Measurements from ENCODE around the gene SH3RF3. TPM values are rescaled to one million over a fixed set of nuclear protein-coding genes. Genes with fewer than 3 reads are reported as not detected.
A peak's percentile ranks its signal among the peaks of the same experiment; 100 is the strongest.

SH3RF3 gene
- polyA plus RNA-seq (2013, experiment 1 of 4): 0.94 TPM
- polyA plus RNA-seq (2013, experiment 2 of 4): 1.2 TPM
- polyA plus RNA-seq (2013, experiment 3 of 4): 0.91 TPM
- 1.3 TPM for polyA plus RNA-seq (2013, experiment 4 of 4)

GRCh38 chr2:109128616-109129355 is at the start of gene SH3RF3:
SH3RF3 (plus strand) TSS chr2:109129205.
- Histone ChIP-seq H3K4me3 (ENCODE audit: insufficient read depth, low read depth, low read length) (peak within 1 kb of the TSS; percentile 42), H3K4me1 (ENCODE audit: control insufficient read depth, insufficient read depth, low read length) (peaks cover 4% of the 10 kb centered on the region), H3K9me3 (ENCODE audit: control insufficient read depth, low read length) (no peaks in the 10 kb centered on the region), H3K27ac (ENCODE audit: insufficient read depth, low read depth, low read length, poor library complexity, severe bottlenecking) (no peak within 1 kb of the TSS), H3K27me3 (ENCODE audit: control insufficient read depth, insufficient read depth, low read length, poor library complexity, severe bottlenecking) (peaks cover 56% of the 10 kb centered on the region), H3K36me3 (ENCODE audit: control insufficient read depth, insufficient read depth, low read length) (no peaks in the 10 kb centered on the region)
- WGBS, 2 experiments: 1% methylated on average over 85 of the region's 85 CpGs

DNA sequence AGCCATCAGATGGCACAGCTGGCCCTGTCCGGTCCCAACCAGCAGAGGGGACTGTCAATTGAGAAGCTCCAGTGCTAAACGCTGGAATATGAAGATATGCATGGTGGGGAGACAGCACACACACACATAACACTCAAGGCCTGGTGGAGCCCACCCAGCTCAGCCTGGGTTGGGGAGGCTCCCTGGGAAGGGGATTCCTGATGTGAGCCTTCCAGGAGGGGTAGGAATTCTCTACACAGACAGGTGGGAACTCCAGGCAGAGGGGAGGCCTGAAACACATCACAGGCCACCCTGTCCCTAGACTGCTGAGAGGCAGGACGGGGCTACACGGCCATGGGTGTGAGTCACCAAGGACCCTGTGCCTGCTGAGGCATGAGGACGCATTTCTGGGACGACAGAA is 49.4 kb upstream of the SH3RF3 start:
- H3K27ac ChIP-seq (ENCODE audit: insufficient read depth, low read depth, low read length, poor library complexity, severe bottlenecking): no peak overlapping the region
- no peaks in the 10 kb centered on the region for H3K4me1 ChIP-seq (ENCODE audit: control insufficient read depth, insufficient read depth, low read length)
- 74 to 77% methylated on average over 5 to 6 of the region's 6 CpGs for WGBS, 2 experiments
- no peak overlapping the region for H3K4me3 ChIP-seq (ENCODE audit: insufficient read depth, low read depth, low read length)
- H3K36me3 ChIP-seq (ENCODE audit: control insufficient read depth, insufficient read depth, low read length): no peaks in the 10 kb centered on the region
- no peaks in the 10 kb centered on the region for H3K27me3 ChIP-seq (ENCODE audit: control insufficient read depth, insufficient read depth, low read length, poor library complexity, severe bottlenecking)
- H3K9me3 ChIP-seq (ENCODE audit: control insufficient read depth, low read length): peaks cover 4% of the 10 kb centered on the region

DNA sequence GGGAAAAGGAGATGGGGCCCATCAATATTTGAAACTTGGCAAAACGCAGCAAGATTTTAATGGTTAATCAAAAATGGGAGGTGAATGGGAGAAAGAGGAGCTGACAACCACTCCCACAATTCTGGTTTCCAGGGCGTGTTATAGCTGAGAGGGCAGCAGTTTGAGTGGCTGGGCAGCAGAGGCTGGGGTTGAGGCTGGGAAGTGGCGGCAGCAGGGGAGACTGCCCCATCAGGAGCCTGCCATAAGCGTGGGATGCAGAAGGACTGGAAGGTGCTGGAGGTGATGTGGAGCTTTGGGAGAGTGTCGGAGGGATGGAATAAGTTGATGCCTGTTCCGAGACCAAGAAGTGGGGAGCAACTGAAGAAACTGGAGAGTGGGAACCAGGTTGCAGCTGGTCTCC is 48.9 kb upstream of the SH3RF3 start:
- no peak overlapping the region for H3K27ac ChIP-seq (ENCODE audit: insufficient read depth, low read depth, low read length, poor library complexity, severe bottlenecking)
- 87 to 88% methylated on average over 6 of the region's 6 CpGs for WGBS, 2 experiments
- H3K4me1 ChIP-seq (ENCODE audit: control insufficient read depth, insufficient read depth, low read length): no peaks in the 10 kb centered on the region
- no peak overlapping the region for H3K4me3 ChIP-seq (ENCODE audit: insufficient read depth, low read depth, low read length)
- H3K36me3 ChIP-seq (ENCODE audit: control insufficient read depth, insufficient read depth, low read length): no peaks in the 10 kb centered on the region
- H3K27me3 ChIP-seq (ENCODE audit: control insufficient read depth, insufficient read depth, low read length, poor library complexity, severe bottlenecking): no peaks in the 10 kb centered on the region
- peaks cover 4% of the 10 kb centered on the region for H3K9me3 ChIP-seq (ENCODE audit: control insufficient read depth, low read length)

- WGBS, 2 experiments: 92 to 93% methylated on average over 3 of the region's 3 CpGs
- H3K36me3 ChIP-seq (ENCODE audit: control insufficient read depth, insufficient read depth, low read length): no peaks in the 10 kb centered on the region
- H3K27ac ChIP-seq (ENCODE audit: insufficient read depth, low read depth, low read length, poor library complexity, severe bottlenecking): no peak overlapping the region
- H3K9me3 ChIP-seq (ENCODE audit: control insufficient read depth, low read length): peaks cover 4% of the 10 kb centered on the region
- H3K27me3 ChIP-seq (ENCODE audit: control insufficient read depth, insufficient read depth, low read length, poor library complexity, severe bottlenecking): no peaks in the 10 kb centered on the region
- H3K4me3 ChIP-seq (ENCODE audit: insufficient read depth, low read depth, low read length): no peak overlapping the region
- no peaks in the 10 kb centered on the region for H3K4me1 ChIP-seq (ENCODE audit: control insufficient read depth, insufficient read depth, low read length)
Observed at GRCh38 chr2:109080757-109081156, 48.2 kb upstream of the SH3RF3 start.

DNA sequence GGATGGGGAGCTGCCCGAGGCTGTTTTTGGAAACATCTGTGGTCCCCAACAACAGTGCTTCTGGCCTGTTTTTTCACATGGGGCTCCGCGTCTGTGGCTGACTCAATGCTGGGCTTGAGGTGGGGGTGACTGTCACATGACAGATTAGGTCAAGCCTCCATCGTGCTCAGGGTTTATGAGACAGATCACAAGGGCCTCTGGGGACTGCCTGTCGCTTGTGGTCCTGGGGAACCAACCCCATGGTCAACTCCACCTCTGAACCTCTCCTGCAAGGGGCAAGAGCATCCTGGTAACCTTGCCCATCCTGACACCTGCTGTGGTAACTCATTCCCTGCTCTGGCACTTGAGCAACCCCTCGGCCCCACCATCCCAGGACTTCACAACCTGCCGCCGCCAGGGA is 47.6 kb upstream of the SH3RF3 start:
- no peaks in the 10 kb centered on the region for H3K4me1 ChIP-seq (ENCODE audit: control insufficient read depth, insufficient read depth, low read length)
- WGBS, 2 experiments: 88% methylated on average over 8 of the region's 8 CpGs
- H3K27me3 ChIP-seq (ENCODE audit: control insufficient read depth, insufficient read depth, low read length, poor library complexity, severe bottlenecking): no peaks in the 10 kb centered on the region
- H3K27ac ChIP-seq (ENCODE audit: insufficient read depth, low read depth, low read length, poor library complexity, severe bottlenecking): no peak overlapping the region
- H3K36me3 ChIP-seq (ENCODE audit: control insufficient read depth, insufficient read depth, low read length): no peaks in the 10 kb centered on the region
- H3K4me3 ChIP-seq (ENCODE audit: insufficient read depth, low read depth, low read length): no peak overlapping the region
- peaks cover 4% of the 10 kb centered on the region for H3K9me3 ChIP-seq (ENCODE audit: control insufficient read depth, low read length)

GRCh38 chr2:109083771-109084170 is 45.2 kb upstream of the SH3RF3 start:
- H3K9me3 ChIP-seq (ENCODE audit: control insufficient read depth, low read length): peaks cover 2% of the 10 kb centered on the region
- no peaks in the 10 kb centered on the region for H3K27me3 ChIP-seq (ENCODE audit: control insufficient read depth, insufficient read depth, low read length, poor library complexity, severe bottlenecking)
- WGBS, 2 experiments: 91% methylated on average over 4 of the region's 4 CpGs
- H3K4me3 ChIP-seq (ENCODE audit: insufficient read depth, low read depth, low read length): no peak overlapping the region
- H3K36me3 ChIP-seq (ENCODE audit: control insufficient read depth, insufficient read depth, low read length): no peaks in the 10 kb centered on the region
- H3K27ac ChIP-seq (ENCODE audit: insufficient read depth, low read depth, low read length, poor library complexity, severe bottlenecking): no peak overlapping the region
- H3K4me1 ChIP-seq (ENCODE audit: control insufficient read depth, insufficient read depth, low read length): no peaks in the 10 kb centered on the region

- 93 to 94% methylated on average over 3 of the region's 3 CpGs for WGBS, 2 experiments
- Histone ChIP-seq H3K27me3 (ENCODE audit: control insufficient read depth, insufficient read depth, low read length, poor library complexity, severe bottlenecking) (no peaks in the 10 kb centered on the region), H3K9me3 (ENCODE audit: control insufficient read depth, low read length) (peaks cover 2% of the 10 kb centered on the region), H3K27ac (ENCODE audit: insufficient read depth, low read depth, low read length, poor library complexity, severe bottlenecking) (no peak overlapping the region), H3K4me1 (ENCODE audit: control insufficient read depth, insufficient read depth, low read length) (no peaks in the 10 kb centered on the region), H3K4me3 (ENCODE audit: insufficient read depth, low read depth, low read length) (no peak overlapping the region), H3K36me3 (ENCODE audit: control insufficient read depth, insufficient read depth, low read length) (no peaks in the 10 kb centered on the region)
Observed at GRCh38 chr2:109084341-109084740, 44.7 kb upstream of the SH3RF3 start.

- no peak overlapping the region for H3K4me3 ChIP-seq (ENCODE audit: insufficient read depth, low read depth, low read length)
- peaks cover 2% of the 10 kb centered on the region for H3K9me3 ChIP-seq (ENCODE audit: control insufficient read depth, low read length)
- 92 to 94% methylated on average over 11 of the region's 11 CpGs for WGBS, 2 experiments
- no peak overlapping the region for H3K27ac ChIP-seq (ENCODE audit: insufficient read depth, low read depth, low read length, poor library complexity, severe bottlenecking)
- H3K4me1 ChIP-seq (ENCODE audit: control insufficient read depth, insufficient read depth, low read length): no peaks in the 10 kb centered on the region
- no peaks in the 10 kb centered on the region for H3K36me3 ChIP-seq (ENCODE audit: control insufficient read depth, insufficient read depth, low read length)
- H3K27me3 ChIP-seq (ENCODE audit: control insufficient read depth, insufficient read depth, low read length, poor library complexity, severe bottlenecking): no peaks in the 10 kb centered on the region
Observed at GRCh38 chr2:109085912-109086742, 42.9 kb upstream of the SH3RF3 start.

DNA sequence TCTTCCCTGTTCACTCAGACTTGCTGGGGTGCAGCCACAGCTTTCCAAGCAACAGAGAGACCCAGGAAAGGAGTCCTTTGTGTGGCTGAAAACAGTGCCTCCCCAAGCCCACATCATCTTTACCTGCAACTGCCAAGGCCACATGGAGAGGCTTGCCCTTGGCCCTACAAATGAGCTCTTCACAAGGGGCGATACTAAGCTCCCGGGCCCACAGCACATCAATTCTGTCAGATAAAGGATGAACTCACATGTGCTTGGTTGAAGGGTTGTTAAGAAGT is 42.3 kb upstream of the SH3RF3 start:
- no peaks in the 10 kb centered on the region for H3K27me3 ChIP-seq (ENCODE audit: control insufficient read depth, insufficient read depth, low read length, poor library complexity, severe bottlenecking)
- 93 to 100% methylated on average over 2 of the region's 2 CpGs for WGBS, 2 experiments
- H3K27ac ChIP-seq (ENCODE audit: insufficient read depth, low read depth, low read length, poor library complexity, severe bottlenecking): no peak overlapping the region

GRCh38 chr2:109087055-109087663 is 41.8 kb upstream of the SH3RF3 start:
- WGBS, 2 experiments: 93 to 97% methylated on average over 11 of the region's 11 CpGs
- Histone ChIP-seq H3K4me1 (ENCODE audit: control insufficient read depth, insufficient read depth, low read length) (no peaks in the 10 kb centered on the region), H3K36me3 (ENCODE audit: control insufficient read depth, insufficient read depth, low read length) (no peaks in the 10 kb centered on the region), H3K9me3 (ENCODE audit: control insufficient read depth, low read length) (peaks cover 2% of the 10 kb centered on the region), H3K4me3 (ENCODE audit: insufficient read depth, low read depth, low read length) (no peak overlapping the region), H3K27me3 (ENCODE audit: control insufficient read depth, insufficient read depth, low read length, poor library complexity, severe bottlenecking) (no peaks in the 10 kb centered on the region), H3K27ac (ENCODE audit: insufficient read depth, low read depth, low read length, poor library complexity, severe bottlenecking) (no peak overlapping the region)

More for the DNA sequence above, 42.3 kb upstream of the SH3RF3 start:
- H3K9me3 ChIP-seq (ENCODE audit: control insufficient read depth, low read length): peaks cover 2% of the 10 kb centered on the region
- no peaks in the 10 kb centered on the region for H3K36me3 ChIP-seq (ENCODE audit: control insufficient read depth, insufficient read depth, low read length)
- no peaks in the 10 kb centered on the region for H3K4me1 ChIP-seq (ENCODE audit: control insufficient read depth, insufficient read depth, low read length)
- H3K4me3 ChIP-seq (ENCODE audit: insufficient read depth, low read depth, low read length): no peak overlapping the region
